Gastrocnemius medialis (tissue), 4 donors: ENCODE data around the gene CELF1. TPM values are rescaled to one million over a fixed set of nuclear protein-coding genes. Genes with fewer than 3 reads are reported as not detected.
A peak's percentile ranks its signal among the peaks of the same experiment; 100 is the strongest.

Experiments used
- ATAC-seq, 2 donors: fragments of 150-250 bp; one replicate each; pipeline ENCODE4 v1.9.1; 2016
- DNase-seq, 2 donors: peaks; one replicate each; pipeline ENCODE4 v3.0.0-alpha.2; 2019
- H3K27ac ChIP-seq, 4 donors: fragments of 200-600 bp; sonication (generic); 1 replicate in 1 of 4; 2 replicates in 3 of 4; pipeline ENCODE4 v1.5.1; 2016 to 2018; ENCODE audit warnings: mild to moderate bottlenecking in 2 of 4, moderate library complexity in 1 of 4
- H3K27me3 ChIP-seq, 3 donors: fragments of 200-600 bp; sonication (generic) in 2 of 3; 1 replicate in 1 of 3; 2 replicates in 2 of 3; pipeline versions ENCODE4 v1.5.1 to v1.6.0; 2016 to 2019; ENCODE audit warnings: mild to moderate bottlenecking in 1 of 3, moderate library complexity in 1 of 3
- H3K36me3 ChIP-seq, 2 donors: fragments of 200-600 bp; sonication (generic) in 1 of 2; one replicate each; pipeline ENCODE4 v1.5.1; 2017 to 2018
- H3K4me1 ChIP-seq, 2 donors: fragments of 200-600 bp; sonication (generic) in 1 of 2; one replicate each; pipeline ENCODE4 v1.5.1; 2016 to 2017; ENCODE audit warnings: mild to moderate bottlenecking in 2 of 2
- H3K4me3 ChIP-seq, 4 donors: fragments of 200-600 bp; sonication (generic) in 3 of 4; 1 replicate in 1 of 4; 2 replicates in 3 of 4; pipeline ENCODE4 v1.5.1; 2016 to 2019; ENCODE audit warnings: mild to moderate bottlenecking in 2 of 4
- H3K9me3 ChIP-seq, 3 donors: fragments of 200-600 bp; sonication (generic) in 2 of 3; 1 replicate in 1 of 3; 2 replicates in 2 of 3; pipeline ENCODE4 v1.5.1; 2016 to 2019
- POLR2A ChIP-seq, 2 donors: fragments of 450-650 bp; IDR thresholded peaks; one replicate each; pipeline ENCODE4 v1.6.1; 2017; ENCODE audit warnings: antibody characterized with exemption in 2 of 2, mild to moderate bottlenecking in 2 of 2, moderate library complexity in 2 of 2
- in situ Hi-C, 4 donors: fragments of 200-750 bp; cut with MboI; loops; one replicate each; pipeline versions ENCODE4 v1.15.0 to v1.8.0; 2017; ENCODE audit warnings: low sequenced_read_pairs in 4 of 4
- intact Hi-C: fragments of 100-400 bp; cut with DNase I; formaldehyde crosslinking; loops from one replicate; pipeline ENCODE4 v1.15.1; 2023; ENCODE audit warnings: low total_unique reads
- total RNA-seq, 4 donors: library from RNA; depleted of rRNA; stranded (reverse); fragments of >200 nt; gene quantifications; one replicate each; pipeline versions ENCODE4 v1.1.0 to v1.2.3, GENCODE V29; 2016
- TF ChIP-seq, protein P1 (sequence below), 5 experiments: fragments of 450-650 bp in 3 of 5; fragments of 200-600 bp in 2 of 5; sonication (generic) in 2 of 5; IDR thresholded peaks in 4 of 5; conservative IDR thresholded peaks in 1 of 5; 1 replicate in 4 of 5; 2 replicates in 1 of 5; pipeline ENCODE4 v1.5.1; 2016 to 2019; ENCODE audit warnings: antibody characterized with exemption in 5 of 5, mild to moderate bottlenecking in 3 of 5, moderate library complexity in 3 of 5

The CELF1 gene
- total RNA-seq, 4 donors from 2014 or later, result 106 to 185 (median 136) TPM

DNA sequence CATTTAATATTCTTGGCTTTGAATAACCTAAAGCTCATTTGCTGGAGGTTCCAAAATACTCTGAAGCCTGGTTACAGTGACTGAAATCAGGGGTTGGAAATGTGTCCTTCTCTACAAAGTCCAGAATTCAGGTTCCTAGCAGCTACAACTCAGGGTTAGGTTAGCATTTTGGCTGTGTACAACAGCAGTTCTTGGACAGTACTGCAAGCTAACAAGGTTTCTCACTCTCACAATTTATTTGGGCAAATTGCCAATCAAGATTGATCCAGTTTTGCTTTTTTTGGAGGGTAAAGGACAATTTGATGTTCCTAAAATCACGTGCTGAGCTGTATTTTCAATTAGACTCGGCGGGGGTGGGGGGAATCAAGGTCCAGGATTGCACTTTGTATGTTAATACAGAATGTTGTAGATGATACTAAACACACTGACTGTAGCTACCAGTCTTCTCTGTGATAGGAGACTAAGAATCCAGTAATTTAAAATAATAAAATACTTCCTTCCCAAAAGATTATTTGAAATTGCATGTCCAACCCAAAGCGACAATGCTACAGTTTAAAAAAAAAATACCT lies 54.3 kb downstream of the CELF1 start:
- Histone ChIP-seq H3K9me3 (no peaks in the 10 kb centered on the region), H3K27ac (peak overlapping the region; percentile 26 to 83 (median 78)), H3K4me3 (no peak overlapping the region), H3K36me3 (peaks cover 0 to 8% of the 10 kb centered on the region in 2 donors), H3K4me1 (peaks cover 78 to 83% of the 10 kb centered on the region in 2 donors), H3K27me3 (no peaks in the 10 kb centered on the region)
- in situ Hi-C loops, result no loop called here
- TF ChIP-seq POLR2A (IDR thresholded peaks at IDR 0.05), result no peak
- TF ChIP-seq, protein P1, sequence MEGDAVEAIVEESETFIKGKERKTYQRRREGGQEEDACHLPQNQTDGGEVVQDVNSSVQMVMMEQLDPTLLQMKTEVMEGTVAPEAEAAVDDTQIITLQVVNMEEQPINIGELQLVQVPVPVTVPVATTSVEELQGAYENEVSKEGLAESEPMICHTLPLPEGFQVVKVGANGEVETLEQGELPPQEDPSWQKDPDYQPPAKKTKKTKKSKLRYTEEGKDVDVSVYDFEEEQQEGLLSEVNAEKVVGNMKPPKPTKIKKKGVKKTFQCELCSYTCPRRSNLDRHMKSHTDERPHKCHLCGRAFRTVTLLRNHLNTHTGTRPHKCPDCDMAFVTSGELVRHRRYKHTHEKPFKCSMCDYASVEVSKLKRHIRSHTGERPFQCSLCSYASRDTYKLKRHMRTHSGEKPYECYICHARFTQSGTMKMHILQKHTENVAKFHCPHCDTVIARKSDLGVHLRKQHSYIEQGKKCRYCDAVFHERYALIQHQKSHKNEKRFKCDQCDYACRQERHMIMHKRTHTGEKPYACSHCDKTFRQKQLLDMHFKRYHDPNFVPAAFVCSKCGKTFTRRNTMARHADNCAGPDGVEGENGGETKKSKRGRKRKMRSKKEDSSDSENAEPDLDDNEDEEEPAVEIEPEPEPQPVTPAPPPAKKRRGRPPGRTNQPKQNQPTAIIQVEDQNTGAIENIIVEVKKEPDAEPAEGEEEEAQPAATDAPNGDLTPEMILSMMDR (IDR thresholded peaks at IDR 0.05 in 4 of 5, conservative IDR thresholded peaks at IDR 0.05 in 1 of 5), result no peak
- intact Hi-C loops, result no loop called here
- ATAC-seq (no peak), DNase-seq (no peak)

DNA sequence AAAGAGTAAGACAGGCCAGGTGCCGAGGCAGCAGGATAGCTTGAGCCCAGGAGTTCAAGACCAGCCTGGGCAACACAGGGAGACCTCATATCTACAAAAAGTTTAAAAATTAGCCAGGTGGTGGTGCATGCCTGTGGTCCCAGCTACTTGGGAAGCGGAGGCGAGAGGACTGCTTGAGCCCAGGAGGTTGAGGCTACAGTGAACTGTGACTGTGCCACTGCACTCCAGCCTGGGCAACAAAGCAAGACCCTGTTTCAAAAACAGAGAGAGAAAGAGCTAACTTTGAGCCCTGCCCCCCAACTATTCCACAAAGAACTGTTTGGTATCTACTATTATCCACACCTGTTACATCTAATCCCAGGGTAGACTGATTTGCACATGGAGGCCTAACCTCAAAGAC lies 54.8 kb downstream of the CELF1 start:
- ATAC-seq, result no peak
- intact Hi-C loops (no loop called here), in situ Hi-C loops (no loop called here)
- no peak overlapping the region for H3K4me3 ChIP-seq
- peaks cover 78 to 80% of the 10 kb centered on the region in 2 donors for H3K4me1 ChIP-seq
- H3K27me3 ChIP-seq, result no peaks in the 10 kb centered on the region
- DNase-seq, result no peak
- TF ChIP-seq, protein P1 (IDR thresholded peaks at IDR 0.05 in 4 of 5, conservative IDR thresholded peaks at IDR 0.05 in 1 of 5), result no peak
- TF ChIP-seq POLR2A (IDR thresholded peaks at IDR 0.05), result no peak
- H3K9me3 ChIP-seq, result no peaks in the 10 kb centered on the region
- H3K27ac ChIP-seq, result peak overlapping the region; percentile 26 to 83 (median 78)
- peaks cover 0 to 8% of the 10 kb centered on the region in 2 donors for H3K36me3 ChIP-seq

DNA sequence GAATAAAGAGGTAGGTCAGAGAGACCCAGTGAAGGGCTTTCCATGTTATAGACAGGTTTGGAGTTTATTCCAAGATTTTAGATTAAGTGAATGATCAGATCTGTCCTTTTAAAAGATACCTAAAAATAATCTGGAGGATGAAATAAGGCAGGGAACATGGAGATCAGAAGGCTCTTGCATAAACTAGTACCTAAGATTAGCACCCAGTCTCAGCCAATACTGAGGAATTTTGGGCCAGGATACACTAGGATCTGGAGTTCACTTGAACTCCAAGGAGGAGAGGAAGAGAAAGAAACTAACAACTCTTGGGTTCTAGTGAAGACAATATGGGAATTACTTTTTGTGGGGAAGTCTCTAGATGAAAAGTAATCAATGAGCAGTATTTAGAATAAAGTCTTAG lies 56.1 kb downstream of the CELF1 start:
- Histone ChIP-seq H3K4me3 (no peak overlapping the region), H3K36me3 (peaks cover 0 to 8% of the 10 kb centered on the region in 2 donors), H3K9me3 (no peaks in the 10 kb centered on the region), H3K4me1 (peaks cover 68 to 71% of the 10 kb centered on the region in 2 donors), H3K27me3 (no peaks in the 10 kb centered on the region), H3K27ac (peak overlapping the region; percentile 53 to 83 (median 78))
- peak; percentile 62 to 76 for ATAC-seq
- in situ Hi-C loops, result no loop called here
- DNase-seq, result no peak
- TF ChIP-seq, protein P1 (IDR thresholded peaks at IDR 0.05 in 4 of 5, conservative IDR thresholded peaks at IDR 0.05 in 1 of 5), result no peak
- no peak for TF ChIP-seq POLR2A (IDR thresholded peaks at IDR 0.05)
- intact Hi-C loops, result no loop called here

DNA sequence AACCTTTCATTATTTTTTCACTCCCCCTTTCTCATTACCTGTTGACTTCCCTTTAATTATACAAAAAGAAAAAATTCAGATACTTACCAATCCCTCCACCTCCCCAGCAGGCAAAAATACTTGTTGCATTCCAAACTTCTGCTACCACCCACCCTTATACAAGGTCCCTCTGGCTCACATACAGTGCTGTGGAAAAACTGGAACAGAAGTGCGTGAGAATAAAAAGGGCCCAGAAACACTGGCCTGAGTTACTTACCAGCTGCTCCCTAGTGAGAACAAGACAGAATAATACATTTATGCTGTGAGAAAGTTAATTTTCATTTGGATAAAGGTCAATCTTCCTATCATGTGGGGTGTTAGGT lies 57.1 kb downstream of the CELF1 start:
- DNase-seq (no peak), ATAC-seq (no peak)
- peaks cover 60 to 61% of the 10 kb centered on the region in 2 donors for H3K4me1 ChIP-seq
- intact Hi-C loops (no loop called here), in situ Hi-C loops (no loop called here)
- H3K9me3 ChIP-seq, result no peaks in the 10 kb centered on the region
- peak overlapping the region; percentile 53 to 83 (median 78) for H3K27ac ChIP-seq
- H3K4me3 ChIP-seq, result no peak overlapping the region
- no peak for TF ChIP-seq POLR2A (IDR thresholded peaks at IDR 0.05)
- TF ChIP-seq, protein P1 (IDR thresholded peaks at IDR 0.05 in 4 of 5, conservative IDR thresholded peaks at IDR 0.05 in 1 of 5), result no peak
- peaks cover 0 to 8% of the 10 kb centered on the region in 2 donors for H3K36me3 ChIP-seq
- H3K27me3 ChIP-seq, result no peaks in the 10 kb centered on the region
